Measurements from ENCODE around the gene C6orf132.

C6orf132 gene

DNA sequence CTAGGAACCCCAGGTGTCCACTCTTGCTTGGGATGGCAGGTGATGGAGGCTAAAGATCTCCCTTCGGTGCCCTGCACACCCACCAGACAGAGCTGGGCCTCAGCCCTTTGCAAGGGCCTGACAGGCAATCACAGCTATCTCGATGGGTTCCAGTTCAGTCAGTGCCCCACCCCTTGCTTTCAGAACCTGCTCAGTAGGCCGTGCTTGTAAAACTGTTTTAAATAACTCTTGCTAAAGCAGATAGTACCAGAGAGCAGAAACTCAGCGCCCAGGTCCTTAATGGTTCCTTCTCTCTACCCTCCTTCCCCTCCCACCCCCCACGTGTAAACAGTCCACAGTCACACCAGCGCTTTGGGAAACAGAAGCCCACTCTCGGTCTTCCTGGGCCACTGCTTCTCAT is 39.2 kb downstream of the C6orf132 start:
- DNase-seq = no peak

DNA sequence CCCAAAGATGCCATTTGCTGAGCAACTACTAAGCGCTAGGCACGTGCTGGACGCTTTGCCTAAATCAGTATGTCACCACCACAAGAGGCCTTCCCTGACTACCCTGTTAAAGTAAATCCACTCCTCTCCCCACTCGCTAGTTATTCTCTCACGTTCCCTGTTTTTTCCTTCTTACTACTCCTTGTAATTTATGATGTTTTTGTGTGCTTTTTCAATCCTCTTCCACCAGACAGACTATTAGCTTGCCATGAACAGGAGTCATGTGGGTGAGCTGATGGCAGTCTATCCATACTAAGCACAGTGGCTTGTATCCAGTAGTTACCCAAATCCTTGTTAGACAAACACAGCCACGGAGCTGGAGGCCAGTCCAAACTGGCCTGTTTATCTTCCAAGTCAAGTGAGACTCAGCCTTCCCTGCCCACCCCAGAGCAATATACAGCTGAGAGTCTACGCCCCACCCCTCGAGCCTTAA is 41.2 kb downstream of the C6orf132 start:
- DNase-seq = no peak

DNA sequence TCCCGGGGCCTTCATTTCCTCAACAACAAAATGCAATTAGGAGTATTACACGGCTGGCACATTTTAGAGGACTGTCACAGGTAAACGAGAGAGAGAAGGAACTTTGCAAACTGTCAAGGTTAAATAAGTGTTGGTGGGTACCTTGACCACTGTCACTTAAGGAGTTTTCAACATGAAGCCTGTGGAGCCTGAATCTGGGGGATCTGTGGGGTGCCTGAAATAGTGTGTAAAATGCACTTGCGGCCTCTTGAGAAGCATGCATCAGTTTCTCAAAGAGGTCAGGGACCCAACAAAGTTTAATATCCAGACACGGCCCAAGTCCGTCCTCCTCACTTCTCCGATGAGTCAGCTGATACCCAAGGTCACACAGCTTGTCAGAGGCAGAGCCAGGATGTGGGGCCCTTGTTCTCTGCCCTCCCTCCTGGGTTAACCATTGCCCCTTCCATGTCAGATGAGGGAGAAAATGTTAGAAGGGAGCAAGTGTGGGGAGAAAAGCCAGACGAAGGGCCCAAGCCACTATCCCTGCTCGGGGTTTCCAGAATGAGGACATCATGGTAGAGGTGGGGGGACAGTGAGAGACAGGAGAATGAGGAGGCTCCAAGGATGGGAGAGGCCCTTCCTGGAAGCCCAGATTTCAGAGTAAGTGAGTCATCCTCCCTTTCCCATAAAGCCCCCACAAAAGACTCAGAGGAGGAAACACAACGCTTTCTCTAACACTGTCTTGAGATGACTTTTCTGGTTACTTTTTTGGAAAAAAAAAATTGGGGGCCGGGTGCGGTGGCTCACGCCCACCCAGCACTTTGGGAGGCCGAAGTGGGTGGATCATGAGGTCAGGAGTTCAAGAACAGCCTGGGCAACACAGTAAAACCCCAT is 42.2 kb downstream of the C6orf132 start:
- DNase-seq = no peak

DNA sequence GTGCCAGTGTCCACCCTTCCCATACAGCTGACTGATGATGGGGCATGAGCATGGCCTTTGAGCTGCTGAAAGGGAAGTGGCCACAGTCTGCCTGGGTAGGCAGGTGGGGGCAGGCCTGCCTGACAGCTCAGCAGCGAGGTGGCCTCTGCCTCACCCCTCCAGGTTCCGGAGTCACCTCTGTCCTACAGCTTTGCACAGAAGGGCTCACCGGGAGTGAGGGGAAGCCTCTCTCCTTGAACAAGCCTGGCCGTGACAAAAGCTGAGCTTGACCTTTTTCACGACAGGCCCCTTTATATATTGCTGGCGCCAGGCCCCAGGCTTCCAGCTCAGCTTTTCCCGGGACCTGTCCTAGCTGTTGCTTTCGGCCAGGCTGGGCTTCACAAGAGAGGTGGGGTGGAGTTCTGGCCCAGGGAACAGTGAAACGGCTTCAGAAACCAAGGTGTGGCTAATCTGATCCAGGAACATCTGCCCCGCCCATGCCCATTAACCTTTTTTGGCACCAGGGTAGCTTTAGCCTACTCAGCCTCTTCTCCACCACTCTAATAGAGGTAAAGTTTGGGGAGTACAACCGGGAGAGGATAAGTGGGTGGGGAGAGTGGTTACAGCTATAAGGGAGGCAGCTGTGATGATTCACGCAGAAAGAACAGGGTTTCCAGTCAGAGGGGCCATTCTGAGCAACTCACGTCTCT is 42.9 kb downstream of the C6orf132 start:
- DNase-seq = no peak

DNA sequence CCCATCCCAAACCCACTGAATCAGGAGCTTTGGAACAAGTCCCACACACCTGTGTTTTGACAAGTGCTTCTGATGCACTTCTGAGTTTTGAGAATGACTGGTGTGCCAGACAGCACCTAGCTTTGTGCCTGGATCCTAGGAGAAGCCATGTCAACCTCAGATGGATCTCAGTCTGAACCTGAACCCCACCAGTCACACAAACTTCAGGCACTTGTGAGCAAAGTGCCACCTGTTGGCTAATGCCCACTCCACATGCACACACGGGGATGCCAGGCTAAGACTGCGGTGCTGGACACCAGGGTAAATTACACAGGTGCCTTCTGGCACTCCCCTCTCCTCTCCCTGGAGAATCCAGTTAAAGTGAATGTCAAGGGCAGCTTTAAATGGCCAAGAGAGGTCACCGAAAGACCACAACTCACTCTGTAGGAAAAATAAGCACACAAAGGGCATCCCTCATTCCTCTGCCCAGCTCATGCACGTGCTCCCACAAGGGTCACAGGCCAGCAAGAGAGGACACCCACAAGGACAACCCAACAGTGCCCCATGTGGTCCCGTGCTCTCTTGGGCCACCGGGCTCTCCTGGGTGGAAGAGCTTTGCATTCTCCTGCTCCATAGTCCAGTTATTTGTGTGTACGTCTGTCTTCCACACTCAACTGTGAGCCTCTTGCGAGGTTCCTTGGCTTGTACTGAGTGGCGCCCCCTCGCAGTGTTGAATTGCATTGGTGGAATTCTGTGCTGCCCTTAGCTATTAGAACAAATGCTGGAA is 46.5 kb downstream of the C6orf132 start:
- no peak for DNase-seq

DNA sequence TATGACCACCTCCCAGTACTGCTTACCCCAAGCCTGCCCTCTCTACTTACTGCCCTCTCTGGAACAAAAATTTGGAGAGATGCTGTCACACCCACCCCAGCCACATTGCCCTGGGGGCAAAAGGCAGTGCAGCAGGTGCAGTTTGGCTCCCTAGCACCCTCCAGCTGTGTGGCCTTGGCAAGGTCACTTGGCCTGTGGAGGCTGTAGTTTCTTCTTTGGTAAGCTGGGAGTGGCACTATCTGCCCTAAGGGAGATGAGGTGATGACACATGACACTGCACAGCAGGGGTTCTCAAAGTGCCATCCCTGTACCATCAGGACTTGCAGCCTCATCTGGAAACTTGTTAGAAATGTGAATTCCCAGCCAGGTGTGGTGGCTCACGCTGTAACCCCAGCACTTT is 47.3 kb downstream of the C6orf132 start:
- no peak for DNase-seq

DNA sequence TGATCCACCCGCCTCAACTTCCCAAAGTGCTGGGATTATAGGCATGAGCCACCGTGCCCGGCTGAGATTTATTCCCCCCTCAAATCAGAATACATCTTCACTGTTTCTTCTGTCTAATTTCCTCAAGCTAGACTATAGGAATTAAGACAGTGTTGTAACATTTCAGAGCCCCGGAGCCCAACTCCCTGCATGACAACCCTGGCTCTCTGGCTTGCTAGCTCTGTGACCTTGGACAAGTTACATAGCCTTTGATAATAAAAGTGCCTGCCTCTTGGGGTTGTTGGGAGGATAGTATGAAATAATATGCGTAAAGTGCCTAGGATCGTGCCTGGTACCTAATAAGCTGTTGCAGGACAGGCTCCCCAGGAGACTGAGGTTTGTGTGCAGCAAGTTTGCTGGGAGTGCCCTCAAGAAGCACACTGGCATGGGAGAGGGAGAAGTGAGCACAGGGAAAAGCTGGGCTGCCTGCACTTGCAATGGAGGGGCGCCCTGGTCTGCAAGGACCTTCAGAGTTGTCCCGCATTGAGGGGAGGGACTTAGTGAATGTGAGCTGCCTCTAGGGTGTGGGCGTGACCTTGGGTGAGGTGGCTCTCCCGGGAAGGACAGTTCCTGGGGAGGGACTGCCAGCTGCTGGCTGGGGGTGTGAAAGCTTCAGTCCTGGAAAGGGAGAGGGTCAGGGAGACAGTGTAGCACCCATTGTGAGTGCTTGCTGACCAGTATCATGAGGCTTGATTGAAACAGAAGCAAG is 48.7 kb downstream of the C6orf132 start:
- DNase-seq = no peak

DNA sequence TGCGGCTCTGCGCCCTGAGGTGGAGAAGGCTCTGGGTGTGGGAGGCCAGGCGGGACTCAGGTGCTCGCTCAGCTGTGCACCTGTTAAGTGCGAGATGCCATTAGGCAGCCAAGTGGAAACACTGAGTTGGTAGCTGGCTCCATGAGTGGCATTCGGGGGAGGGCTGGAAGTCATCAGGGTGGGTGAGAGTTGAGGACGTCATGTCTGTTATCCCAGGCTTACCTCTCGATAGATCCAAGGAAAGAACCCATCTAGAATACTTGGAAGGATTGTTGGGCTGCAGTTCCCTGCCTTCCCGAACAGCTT is 50.7 kb downstream of the C6orf132 start:
- no peak for DNase-seq

DNA sequence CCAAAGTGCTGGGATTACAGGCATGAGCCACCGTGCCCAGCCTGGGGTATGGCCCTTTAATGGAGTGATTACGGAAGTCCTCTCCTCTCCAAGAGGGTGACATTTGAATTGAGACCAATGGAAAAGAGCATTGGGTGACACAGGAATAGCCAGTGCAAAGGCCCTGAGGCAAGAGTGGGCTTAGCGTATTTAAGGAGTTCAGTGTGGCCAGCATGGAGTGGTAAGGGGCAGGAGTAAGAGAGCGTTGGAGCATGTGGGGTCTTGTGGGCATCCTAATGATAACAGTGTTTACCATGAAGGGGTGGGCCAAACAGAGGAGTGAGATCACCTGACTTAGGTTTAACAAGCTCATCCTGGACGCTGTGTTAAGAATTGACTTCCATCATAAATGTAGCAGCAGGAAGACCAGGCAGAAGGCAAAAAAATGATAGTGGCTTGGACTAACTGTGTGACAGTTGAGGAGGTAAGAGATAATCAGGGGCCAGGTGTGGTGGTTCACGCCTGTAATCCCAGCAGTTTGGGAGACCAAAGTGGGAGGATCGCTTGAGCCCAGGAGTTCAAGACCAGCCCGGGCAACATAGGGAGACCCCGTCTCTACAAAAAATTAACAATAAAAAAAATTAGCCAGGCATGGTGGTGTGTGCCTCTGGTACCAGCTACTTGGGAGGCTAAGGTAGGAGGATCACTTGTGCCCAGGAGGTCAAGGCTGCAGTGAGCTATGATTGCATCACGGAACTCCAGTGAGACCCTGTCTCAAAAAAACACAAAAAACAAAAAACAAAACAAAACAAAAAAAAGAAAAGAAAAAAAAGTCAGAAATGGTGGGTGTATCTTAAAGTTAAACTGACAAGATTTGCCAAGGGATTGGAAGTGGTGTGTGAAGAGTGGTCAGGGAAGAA is 51.4 kb downstream of the C6orf132 start:
- no peak for DNase-seq

DNA sequence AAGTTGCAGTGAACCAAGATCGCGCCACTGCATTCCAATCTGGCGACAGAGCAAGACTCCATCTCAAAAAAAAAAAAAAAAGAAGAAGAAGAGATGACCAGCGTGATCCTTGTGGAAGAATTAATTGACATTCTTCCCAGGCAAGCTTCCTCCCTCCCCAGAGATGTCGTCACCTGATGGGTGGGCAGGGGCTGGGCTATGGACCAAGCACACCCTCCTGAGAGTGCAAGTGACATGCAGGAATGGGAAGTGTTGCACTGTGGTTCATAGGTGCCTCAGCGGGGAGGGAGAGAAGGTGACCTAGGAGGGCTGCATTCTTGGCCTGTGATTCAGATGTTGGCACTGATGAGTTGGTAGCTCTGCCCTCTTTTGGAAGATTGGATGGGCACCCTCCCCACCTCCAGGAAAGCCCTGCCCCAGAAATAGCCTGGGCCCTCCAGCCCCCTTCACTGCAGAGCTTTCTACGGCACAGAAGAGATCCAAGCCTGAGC is 54.3 kb downstream of the C6orf132 start:
- DNase-seq = no peak

DNA sequence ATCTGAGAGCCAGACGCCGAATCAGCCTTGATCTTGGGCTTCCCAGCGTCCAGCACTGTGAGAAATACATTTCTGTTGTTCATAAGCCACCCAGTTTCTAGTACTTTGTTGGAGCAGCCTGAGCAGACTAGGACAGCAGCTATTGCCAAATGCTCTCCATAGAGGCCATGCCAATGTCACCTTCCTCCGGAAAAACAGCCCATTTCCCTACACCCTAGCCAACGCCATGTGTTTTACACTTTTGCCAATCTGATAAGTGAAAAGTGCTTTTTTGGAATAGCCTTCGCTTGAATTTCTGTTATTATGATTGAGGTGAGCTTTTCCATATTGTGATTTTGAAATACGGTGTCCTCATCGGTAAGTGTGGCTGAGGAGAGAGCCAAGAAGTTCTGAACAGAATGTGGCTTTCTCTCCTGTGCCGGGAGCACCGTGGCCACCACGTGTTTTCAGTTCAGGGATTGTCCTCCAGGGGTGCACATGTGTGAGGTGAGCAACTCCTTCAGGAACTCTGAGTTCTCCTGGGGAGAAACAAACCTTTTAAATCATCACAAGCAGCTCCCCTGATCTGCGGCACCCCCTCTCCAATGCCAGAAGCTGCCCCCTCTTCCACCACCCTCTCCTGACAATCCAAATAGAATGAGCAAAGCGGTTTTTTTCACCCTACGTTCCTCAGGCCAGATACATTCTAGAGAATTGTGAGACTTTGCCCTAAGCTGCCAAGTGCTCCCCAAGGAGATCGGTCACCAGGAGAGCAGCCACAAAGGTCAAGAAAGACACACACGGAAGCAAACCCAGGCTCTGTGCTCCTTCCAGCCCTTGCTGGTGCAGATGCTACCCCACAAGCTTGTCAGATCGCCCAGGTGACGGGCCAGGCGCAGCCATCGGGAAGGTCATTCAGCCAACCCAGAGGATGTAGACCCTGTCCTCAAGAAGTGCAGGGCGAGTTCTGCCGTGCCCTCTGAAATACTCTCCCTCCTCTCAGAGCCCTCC is 56.1 kb downstream of the C6orf132 start:
- no peak for DNase-seq

DNA sequence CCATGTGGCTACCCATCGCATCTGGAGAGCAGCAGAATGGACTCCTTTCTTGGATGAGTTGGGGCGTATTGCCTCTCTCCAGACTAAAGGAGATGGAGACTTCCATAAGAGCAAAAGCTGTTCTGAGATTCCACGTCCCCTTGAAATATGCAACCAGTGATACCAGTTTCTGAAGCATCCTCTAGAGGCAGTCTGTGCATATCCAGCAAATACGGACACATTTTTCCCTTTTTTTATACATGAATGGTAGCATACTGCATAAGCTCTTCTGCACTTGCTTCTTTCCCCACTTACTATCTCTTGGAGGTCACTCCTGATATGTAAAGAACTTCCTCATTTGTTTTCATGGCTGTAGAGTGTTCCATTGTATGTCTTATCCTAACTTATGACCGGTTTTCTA is 57.5 kb downstream of the C6orf132 start:
- DNase-seq = no peak

DNA sequence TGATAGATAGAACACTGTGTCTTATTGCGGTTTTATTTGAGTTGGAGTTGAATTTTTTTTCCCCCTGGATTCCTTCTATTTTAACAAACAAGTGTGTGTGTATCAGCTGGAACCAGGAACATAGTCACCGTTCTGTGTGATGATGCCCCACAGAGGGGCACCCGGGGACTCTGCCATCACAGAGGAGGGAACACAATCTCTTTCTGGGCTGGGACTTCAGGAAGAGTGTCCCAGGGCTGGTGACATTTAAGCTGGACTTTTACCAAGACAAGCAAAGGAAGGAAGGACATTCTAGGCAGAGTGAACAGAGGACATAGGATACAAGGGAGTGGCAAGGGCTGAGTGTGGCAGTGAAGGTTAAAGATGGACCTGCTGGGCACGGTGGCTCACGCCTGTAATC is 58.9 kb downstream of the C6orf132 start:
- DNase-seq = no peak

DNA sequence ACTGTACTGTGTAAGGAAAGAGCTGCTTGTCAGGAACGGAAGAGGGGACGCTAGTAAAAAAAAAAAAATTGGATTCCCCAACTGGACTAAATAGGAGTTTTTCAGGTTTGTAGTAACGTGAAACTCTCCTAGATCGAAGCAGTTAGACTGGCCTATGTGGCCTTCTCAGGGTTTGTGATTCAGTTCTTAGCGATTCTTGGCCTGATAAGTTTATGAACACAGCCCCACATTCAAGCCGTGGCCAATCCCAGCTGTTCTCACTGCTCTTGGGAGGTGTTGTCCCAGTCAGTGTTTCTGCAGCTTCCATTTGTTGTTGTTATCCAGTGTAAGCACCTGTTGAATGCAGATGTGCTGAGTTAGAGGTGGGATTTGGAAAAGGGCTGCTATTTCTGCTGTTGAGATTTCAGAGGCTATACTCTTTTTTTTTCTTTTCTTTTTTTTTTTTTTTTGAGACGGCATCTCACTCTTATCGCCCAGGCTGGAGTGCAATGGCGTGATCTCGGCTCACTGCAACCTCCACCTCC is 62.4 kb downstream of the C6orf132 start:
- DNase-seq = no peak

DNA sequence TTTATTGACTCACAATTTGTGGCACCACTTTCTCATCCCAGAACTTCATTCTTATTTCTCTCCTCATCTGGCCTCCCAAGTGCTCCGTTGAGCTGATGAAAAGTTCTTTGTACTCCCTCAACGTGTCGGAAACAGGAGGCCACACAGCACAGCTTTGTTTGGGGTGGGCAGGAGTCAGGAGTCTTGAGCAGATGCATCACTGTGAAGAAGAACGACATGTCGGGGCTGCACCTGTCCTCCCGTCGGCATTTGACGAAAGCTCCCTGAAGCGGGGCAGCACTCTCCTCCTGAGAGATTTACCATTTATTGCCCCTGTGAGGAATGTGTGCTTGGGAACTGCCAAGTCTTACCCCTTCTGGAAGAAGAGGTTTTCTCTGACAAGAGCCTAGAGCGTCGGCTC is 64.0 kb downstream of the C6orf132 start:
- no peak for DNase-seq

DNA sequence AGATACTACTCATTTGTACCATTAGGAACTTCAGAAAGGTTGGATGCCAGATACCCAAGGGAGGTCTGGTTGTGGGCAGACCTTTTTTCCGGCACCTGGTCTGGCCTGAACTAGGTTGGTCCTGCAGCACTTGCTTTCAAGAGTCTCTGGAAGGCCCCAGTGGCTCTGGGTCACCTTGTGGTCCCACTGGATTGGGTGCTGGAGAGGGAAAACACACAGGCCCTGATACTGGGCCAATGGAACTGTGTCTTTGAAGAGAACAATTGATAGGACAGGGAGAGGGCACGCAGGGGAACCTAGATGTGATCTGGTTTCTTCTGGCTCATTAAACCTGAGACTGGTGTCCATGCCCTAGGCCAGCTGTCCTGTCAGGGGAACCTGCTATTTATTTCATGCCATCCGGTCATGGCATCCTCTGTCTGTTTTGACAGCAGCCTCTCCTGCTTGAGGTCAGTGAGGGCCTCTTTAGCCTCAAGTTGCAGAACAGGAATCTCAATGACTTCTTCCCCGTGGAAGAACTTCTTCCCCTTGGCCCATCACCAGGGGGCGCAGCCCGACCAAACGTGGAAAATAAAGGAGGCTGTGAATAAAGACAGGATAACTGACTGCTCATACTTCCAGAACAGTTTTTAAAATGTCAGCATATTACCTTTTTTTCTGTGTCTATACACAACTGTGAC is 67.1 kb downstream of the C6orf132 start:
- peak; percentile 48 for DNase-seq

DNA sequence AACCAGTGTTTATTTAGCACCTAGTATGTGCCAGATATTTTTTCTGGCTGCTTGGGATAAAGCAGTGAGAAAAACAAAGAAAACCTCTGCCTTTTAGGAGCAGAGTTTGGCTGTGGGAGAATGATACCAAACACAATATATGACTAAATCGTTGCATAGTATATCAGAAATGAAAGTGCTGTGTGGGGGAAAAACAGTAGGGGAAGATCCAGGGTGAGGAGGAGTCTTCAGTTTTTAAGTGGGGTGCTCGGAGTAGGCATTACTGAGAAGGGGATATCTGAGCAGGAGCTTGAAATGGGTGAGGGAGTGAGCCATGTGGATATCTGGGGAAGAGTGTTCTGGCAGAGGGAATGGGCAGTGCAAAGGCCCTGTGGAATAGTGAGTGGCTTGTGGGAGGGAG is 69.1 kb downstream of the C6orf132 start:
- no peak for DNase-seq

DNA sequence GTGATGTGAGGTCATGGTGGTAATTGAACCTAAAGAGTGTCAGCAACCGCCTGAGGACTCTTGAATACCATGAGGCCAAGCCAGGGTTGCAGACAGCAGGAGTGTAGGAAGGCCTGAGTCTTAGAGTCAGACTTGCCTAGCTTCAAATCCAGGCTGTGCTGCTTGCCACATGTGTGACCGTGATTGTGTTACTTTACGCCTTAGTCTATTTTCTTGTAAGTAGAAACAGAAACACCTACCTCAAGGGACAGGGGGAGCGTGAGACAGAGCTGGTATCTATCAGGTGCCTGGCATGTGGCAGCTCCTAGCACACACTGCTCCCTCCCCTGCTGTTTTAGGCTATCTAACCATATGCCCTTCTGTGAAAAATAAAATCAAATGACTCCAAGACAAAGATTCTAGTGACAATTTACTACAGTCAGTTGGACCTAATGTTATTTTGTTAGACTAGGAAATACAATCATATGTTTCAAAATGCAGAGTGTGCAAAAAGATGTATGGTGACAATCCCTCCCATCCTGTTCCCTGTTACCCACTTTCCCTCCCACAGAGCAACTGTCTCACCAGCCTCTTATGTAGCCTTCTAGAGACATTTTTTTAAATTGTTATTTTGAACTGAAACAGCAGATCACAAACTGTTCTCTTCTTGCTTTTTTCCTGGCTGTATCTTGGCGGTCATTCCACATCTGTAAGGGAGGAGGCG is 70.4 kb downstream of the C6orf132 start:
- no peak for DNase-seq
